Measurements from ENCODE around the gene ANKRD16.
A peak's percentile ranks its signal among the peaks of the same experiment; 100 is the strongest.

ANKRD16 gene

DNA sequence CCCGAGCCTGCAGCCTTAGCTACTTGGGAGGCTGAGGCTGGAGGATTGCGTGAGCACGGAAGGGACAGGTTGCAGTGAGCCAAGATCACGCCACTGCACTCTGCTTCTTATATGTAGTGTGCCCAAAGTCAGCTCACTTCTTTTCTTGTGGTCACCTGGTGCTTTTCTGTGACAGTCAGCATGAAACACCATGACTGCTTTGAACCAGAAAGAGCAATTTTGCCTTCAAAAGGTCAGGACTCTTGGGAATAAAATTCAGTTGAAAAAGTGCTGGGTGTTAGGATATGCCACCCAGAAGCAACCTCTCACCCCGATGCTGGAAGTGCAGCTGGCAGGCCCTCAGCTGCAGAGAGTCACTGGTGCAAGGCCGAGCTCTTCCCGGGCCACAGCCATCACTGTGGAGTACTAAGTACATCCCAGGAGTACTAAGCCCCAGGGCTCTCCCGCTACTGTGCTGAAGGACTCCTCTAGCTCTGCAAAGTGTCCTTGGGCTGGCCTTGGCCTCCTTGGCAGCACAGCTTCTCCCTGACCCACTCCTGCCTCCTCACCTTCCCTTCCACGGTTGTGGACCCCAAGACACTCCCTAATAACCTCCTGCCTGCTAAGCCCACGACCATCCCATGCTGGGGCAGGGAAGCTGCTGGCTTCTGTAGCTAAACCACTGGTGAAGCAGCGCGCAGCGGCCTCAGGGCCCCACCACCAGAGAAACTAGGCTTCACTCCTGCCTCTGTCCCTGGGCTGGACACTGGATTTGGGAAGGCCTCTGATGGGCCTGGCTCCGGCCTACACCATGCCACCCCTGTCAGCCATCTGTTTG is 58.9 kb downstream of the ANKRD16 start:
- Histone ChIP-seq H3K9ac (ENCODE audit: low read depth, low read length) (no peak overlapping the region), H4K20me1 (ENCODE audit: insufficient read depth, low read length) (no peaks in the 10 kb centered on the region), H2AFZ (ENCODE audit: low read depth, low read length) (no peak overlapping the region), H3K36me3 (ENCODE audit: insufficient read depth, low read length) (no peaks in the 10 kb centered on the region), H3K4me3 (ENCODE audit: low read depth in 1 of 2, low read length in 2 of 2) (no peak overlapping the region), H3K4me1 (ENCODE audit: insufficient read depth, low read length) (no peaks in the 10 kb centered on the region), H3K27me3 (ENCODE audit: insufficient read depth, low read length, poor library complexity) (no peaks in the 10 kb centered on the region), H3K79me2 (ENCODE audit: insufficient read depth, low read length) (no peaks in the 10 kb centered on the region), H3K4me2 (ENCODE audit: insufficient read depth, low read length) (no peak overlapping the region), H3K9me3 (ENCODE audit: insufficient read depth, low read length, severe bottlenecking) (no peaks in the 10 kb centered on the region), H3K27ac (ENCODE audit: low read length) (no peak overlapping the region)
- ATAC-seq (ENCODE audit: insufficient read depth, low read depth) = peak; percentile 52; the same call in 2 of the 3 replicates
- DNase-seq = no peak
- TF ChIP-seq, protein P1, sequence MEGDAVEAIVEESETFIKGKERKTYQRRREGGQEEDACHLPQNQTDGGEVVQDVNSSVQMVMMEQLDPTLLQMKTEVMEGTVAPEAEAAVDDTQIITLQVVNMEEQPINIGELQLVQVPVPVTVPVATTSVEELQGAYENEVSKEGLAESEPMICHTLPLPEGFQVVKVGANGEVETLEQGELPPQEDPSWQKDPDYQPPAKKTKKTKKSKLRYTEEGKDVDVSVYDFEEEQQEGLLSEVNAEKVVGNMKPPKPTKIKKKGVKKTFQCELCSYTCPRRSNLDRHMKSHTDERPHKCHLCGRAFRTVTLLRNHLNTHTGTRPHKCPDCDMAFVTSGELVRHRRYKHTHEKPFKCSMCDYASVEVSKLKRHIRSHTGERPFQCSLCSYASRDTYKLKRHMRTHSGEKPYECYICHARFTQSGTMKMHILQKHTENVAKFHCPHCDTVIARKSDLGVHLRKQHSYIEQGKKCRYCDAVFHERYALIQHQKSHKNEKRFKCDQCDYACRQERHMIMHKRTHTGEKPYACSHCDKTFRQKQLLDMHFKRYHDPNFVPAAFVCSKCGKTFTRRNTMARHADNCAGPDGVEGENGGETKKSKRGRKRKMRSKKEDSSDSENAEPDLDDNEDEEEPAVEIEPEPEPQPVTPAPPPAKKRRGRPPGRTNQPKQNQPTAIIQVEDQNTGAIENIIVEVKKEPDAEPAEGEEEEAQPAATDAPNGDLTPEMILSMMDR (IDR thresholded peaks at IDR 0.05; ENCODE audit: borderline replicate concordance, extremely low read depth, low read length, poor library complexity, severe bottlenecking) = no peak
- TF ChIP-seq EZH2 (IDR thresholded peaks at IDR 0.05; ENCODE audit: borderline replicate concordance, low read depth, low read length, severe bottlenecking) = no peak

DNA sequence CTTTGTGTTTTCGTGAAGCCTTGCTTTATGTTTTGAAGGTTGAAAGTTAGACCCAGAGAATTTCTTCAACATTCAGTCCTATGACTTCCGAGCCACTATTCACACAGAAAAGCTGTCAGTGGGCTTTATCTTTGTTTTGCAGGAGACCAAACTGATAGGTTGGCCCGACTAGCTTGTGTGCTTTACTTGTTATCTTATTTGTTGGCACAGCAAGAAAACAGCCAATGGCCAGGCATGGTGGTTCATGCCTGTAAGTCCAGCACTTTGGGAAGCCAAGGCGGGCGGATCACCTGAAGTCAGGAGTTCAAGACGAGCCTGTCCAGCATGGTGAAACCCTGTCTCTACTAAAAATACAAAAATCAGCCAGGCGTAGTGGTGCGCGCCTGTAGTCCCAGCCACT is 60.4 kb downstream of the ANKRD16 start:
- H3K27ac ChIP-seq (ENCODE audit: low read length) = no peak overlapping the region
- H2AFZ ChIP-seq (ENCODE audit: low read depth, low read length) = no peak overlapping the region
- no peaks in the 10 kb centered on the region for H3K9me3 ChIP-seq (ENCODE audit: insufficient read depth, low read length, severe bottlenecking)
- H4K20me1 ChIP-seq (ENCODE audit: insufficient read depth, low read length) = no peaks in the 10 kb centered on the region
- H3K9ac ChIP-seq (ENCODE audit: low read depth, low read length) = no peak overlapping the region
- no peak for TF ChIP-seq EZH2 (IDR thresholded peaks at IDR 0.05; ENCODE audit: borderline replicate concordance, low read depth, low read length, severe bottlenecking)
- TF ChIP-seq, protein P1 (IDR thresholded peaks at IDR 0.05; ENCODE audit: borderline replicate concordance, extremely low read depth, low read length, poor library complexity, severe bottlenecking) = no peak
- no peaks in the 10 kb centered on the region for H3K79me2 ChIP-seq (ENCODE audit: insufficient read depth, low read length)
- no peaks in the 10 kb centered on the region for H3K36me3 ChIP-seq (ENCODE audit: insufficient read depth, low read length)
- no peak for ATAC-seq (ENCODE audit: insufficient read depth, low read depth)
- DNase-seq = no peak
- no peak overlapping the region for H3K4me3 ChIP-seq (ENCODE audit: low read depth in 1 of 2, low read length in 2 of 2)
- H3K4me1 ChIP-seq (ENCODE audit: insufficient read depth, low read length) = no peaks in the 10 kb centered on the region
- H3K27me3 ChIP-seq (ENCODE audit: insufficient read depth, low read length, poor library complexity) = no peaks in the 10 kb centered on the region
- no peak overlapping the region for H3K4me2 ChIP-seq (ENCODE audit: insufficient read depth, low read length)

DNA sequence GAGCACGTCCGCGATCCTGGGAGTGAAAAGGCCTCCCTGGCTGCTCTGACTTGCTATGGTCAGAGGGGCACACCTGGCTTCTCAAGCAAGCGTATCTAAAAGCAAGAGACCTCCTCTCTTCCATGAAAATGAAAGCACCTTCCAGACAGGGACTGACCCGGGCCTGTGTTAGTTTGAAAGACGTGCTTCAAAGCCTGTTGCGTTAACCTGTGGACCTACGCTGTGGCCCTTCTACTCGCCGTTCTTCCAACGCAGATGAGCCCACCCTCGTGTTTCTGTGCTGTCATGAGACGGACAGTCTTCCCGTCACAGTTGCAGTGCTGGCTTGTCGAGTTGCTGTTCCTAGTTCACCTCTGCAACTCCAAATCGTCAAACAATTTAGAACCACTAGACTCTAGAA is 61.0 kb downstream of the ANKRD16 start:
- H3K4me2 ChIP-seq (ENCODE audit: insufficient read depth, low read length) = no peak overlapping the region
- H3K79me2 ChIP-seq (ENCODE audit: insufficient read depth, low read length) = no peaks in the 10 kb centered on the region
- H4K20me1 ChIP-seq (ENCODE audit: insufficient read depth, low read length) = no peaks in the 10 kb centered on the region
- no peak overlapping the region for H2AFZ ChIP-seq (ENCODE audit: low read depth, low read length)
- H3K9me3 ChIP-seq (ENCODE audit: insufficient read depth, low read length, severe bottlenecking) = no peaks in the 10 kb centered on the region
- H3K9ac ChIP-seq (ENCODE audit: low read depth, low read length) = no peak overlapping the region
- H3K36me3 ChIP-seq (ENCODE audit: insufficient read depth, low read length) = no peaks in the 10 kb centered on the region
- TF ChIP-seq, protein P1 (IDR thresholded peaks at IDR 0.05; ENCODE audit: borderline replicate concordance, extremely low read depth, low read length, poor library complexity, severe bottlenecking) = no peak
- no peak for TF ChIP-seq EZH2 (IDR thresholded peaks at IDR 0.05; ENCODE audit: borderline replicate concordance, low read depth, low read length, severe bottlenecking)
- no peak overlapping the region for H3K27ac ChIP-seq (ENCODE audit: low read length)
- no peak overlapping the region for H3K4me3 ChIP-seq (ENCODE audit: low read depth in 1 of 2, low read length in 2 of 2)
- H3K27me3 ChIP-seq (ENCODE audit: insufficient read depth, low read length, poor library complexity) = no peaks in the 10 kb centered on the region
- no peak for ATAC-seq (ENCODE audit: insufficient read depth, low read depth)
- DNase-seq = no peak
- H3K4me1 ChIP-seq (ENCODE audit: insufficient read depth, low read length) = no peaks in the 10 kb centered on the region

All from DND-41 (cell line).